Glutamatergic neuron (in vitro differentiated cells): Measurements from ENCODE around the gene THSD4. TPM values are rescaled to one million over a fixed set of nuclear protein-coding genes. Genes with fewer than 3 reads are reported as not detected.
"Not testable (repeated sequence)": the region's sequence is repeated elsewhere in the genome, so short reads cannot be mapped to it uniquely, and the experiment has no call there.

Experiments used
- DNase-seq: peaks from one replicate; pipeline ENCODE4 v3.0.0; 2022
- H3K27ac Mint-ChIP-seq: one replicate; pipeline ENCODE4 v1.8.0; 2020; ENCODE audit warnings: mild to moderate bottlenecking, mixed read lengths, inconsistent platforms; ENCODE audit not compliant: unreplicated experiment
- H3K27me3 Mint-ChIP-seq: one replicate; pipeline ENCODE4 v1.8.0; 2020; ENCODE audit warnings: mild to moderate bottlenecking, moderate library complexity, mixed read lengths, inconsistent platforms; ENCODE audit not compliant: unreplicated experiment
- H3K36me3 Mint-ChIP-seq: one replicate; pipeline ENCODE4 v1.8.0; 2020; ENCODE audit warnings: mild to moderate bottlenecking, mixed read lengths, inconsistent platforms; ENCODE audit not compliant: unreplicated experiment
- H3K4me1 Mint-ChIP-seq: one replicate; pipeline ENCODE4 v1.8.0; 2020; ENCODE audit warnings: mild to moderate bottlenecking, low read depth, mixed read lengths, inconsistent platforms; ENCODE audit not compliant: unreplicated experiment
- H3K4me3 Mint-ChIP-seq: one replicate; pipeline ENCODE4 v1.8.0; 2020; ENCODE audit warnings: mild to moderate bottlenecking, mixed read lengths, inconsistent platforms; ENCODE audit not compliant: unreplicated experiment
- H3K9me3 Mint-ChIP-seq: one replicate; pipeline ENCODE4 v1.8.0; 2020; ENCODE audit warnings: mild to moderate bottlenecking, moderate library complexity, mixed read lengths, inconsistent platforms; ENCODE audit not compliant: unreplicated experiment
- total RNA-seq: library from RNA; stranded (reverse); fragmentation: NEBNext Ultra II Directional; extraction: Animal tissue kit (Norgen Biotek cat#: 25700); gene quantifications from one replicate; pipeline ENCODE4 v1.2.1, GENCODE V29; 2021; ENCODE audit not compliant: unreplicated experiment
- TF ChIP-seq, protein P1 (sequence below): fragments of 200-600 bp; sonication (generic); IDR thresholded peaks from one replicate; pipeline ENCODE4 v1.5.0; 2021; ENCODE audit not compliant: partially characterized antibody, unreplicated experiment

Gene THSD4
- total RNA-seq, 1 donor from 2014 or later = 12.3 TPM

DNA sequence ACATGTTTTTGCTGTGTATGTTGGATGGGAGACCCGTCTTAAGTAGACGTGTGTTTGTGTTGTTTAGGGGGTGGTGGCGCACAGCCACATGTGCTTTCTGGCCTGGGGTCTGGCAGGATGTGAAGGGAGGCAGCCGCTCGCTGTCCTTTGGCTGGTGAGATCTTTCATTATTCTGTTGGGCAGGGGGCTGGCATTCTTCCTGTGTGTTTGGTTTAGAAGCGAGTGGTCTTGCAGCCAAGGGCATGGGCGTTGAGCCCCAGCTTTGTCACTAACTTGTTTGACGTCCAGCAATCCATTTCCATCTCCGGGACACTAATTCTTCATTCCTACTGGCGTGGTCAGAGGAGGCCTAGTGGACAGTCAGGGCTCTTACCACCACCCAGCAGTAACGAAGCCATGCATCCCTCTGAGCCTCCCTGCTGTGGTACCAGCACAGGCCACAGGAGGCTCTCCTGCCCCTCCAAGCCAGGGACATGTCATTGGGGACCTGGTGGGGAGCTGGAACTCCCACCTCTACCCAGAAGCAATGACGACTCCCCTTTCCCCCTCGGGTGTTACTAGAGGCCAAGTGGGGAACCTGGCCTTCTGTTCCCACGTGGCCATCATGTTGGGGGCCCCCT, 10.7 kb downstream of the THSD4 start:
- Mint-ChIP-seq H3K4me3 (no peak overlapping the region), H3K27me3 (peaks cover 4% of the 10 kb centered on the region), H3K9me3 (no peaks in the 10 kb centered on the region), H3K36me3 (no peaks in the 10 kb centered on the region), H3K27ac (no peak overlapping the region), H3K4me1 (peaks cover 3% of the 10 kb centered on the region)
- DNase-seq = peak; percentile 40
- TF ChIP-seq, protein P1, sequence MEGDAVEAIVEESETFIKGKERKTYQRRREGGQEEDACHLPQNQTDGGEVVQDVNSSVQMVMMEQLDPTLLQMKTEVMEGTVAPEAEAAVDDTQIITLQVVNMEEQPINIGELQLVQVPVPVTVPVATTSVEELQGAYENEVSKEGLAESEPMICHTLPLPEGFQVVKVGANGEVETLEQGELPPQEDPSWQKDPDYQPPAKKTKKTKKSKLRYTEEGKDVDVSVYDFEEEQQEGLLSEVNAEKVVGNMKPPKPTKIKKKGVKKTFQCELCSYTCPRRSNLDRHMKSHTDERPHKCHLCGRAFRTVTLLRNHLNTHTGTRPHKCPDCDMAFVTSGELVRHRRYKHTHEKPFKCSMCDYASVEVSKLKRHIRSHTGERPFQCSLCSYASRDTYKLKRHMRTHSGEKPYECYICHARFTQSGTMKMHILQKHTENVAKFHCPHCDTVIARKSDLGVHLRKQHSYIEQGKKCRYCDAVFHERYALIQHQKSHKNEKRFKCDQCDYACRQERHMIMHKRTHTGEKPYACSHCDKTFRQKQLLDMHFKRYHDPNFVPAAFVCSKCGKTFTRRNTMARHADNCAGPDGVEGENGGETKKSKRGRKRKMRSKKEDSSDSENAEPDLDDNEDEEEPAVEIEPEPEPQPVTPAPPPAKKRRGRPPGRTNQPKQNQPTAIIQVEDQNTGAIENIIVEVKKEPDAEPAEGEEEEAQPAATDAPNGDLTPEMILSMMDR = peak; percentile 40

DNA sequence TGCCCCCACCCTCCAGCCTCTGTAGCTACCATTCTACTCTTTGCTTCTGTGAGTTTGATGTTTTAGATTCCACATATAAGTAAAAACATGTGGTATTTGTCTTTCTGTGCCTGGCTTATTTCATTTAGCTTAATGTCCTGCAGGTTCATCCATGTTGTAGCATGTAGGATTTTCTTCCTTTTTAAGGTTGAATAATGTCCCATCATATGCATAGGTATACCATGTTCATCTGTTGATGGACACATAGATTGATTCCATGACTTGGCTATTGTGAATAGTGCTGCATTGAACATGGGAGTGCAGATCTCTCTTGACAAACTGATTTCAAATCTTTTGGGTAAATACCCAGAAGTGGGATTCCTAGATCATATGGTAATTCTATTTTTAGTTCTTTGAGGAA, 11.8 kb downstream of the THSD4 start:
- no peak overlapping the region for H3K4me3 Mint-ChIP-seq
- H3K36me3 Mint-ChIP-seq = no peaks in the 10 kb centered on the region

DNA sequence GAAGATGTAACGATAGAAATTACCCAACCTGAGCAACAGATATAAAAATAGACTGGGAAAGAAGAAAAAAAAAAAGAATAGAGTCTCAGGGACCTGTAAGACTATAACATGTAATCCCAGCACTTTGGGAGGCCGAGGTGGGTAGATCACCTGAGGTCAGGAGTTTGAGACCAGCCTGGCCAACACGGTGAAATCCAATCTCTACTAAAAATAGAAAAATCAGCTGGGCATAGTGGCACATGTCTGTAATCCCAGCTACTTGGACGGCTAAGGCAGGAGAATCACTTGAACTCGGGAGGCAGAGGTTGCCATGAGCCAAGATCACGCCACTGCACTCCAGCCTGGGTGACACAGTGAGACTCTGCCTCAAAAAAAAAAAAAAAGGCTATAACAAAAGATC, 12.9 kb downstream of the THSD4 start:
- not testable (repeated sequence) for DNase-seq, H3K9me3 Mint-ChIP-seq, H3K4me1 Mint-ChIP-seq, H3K36me3 Mint-ChIP-seq, H3K27ac Mint-ChIP-seq, H3K27me3 Mint-ChIP-seq, H3K4me3 Mint-ChIP-seq

More for the DNA sequence above, 11.8 kb downstream of the THSD4 start:
- H3K27ac Mint-ChIP-seq = no peak overlapping the region
- H3K9me3 Mint-ChIP-seq = no peaks in the 10 kb centered on the region
- no peaks in the 10 kb centered on the region for H3K27me3 Mint-ChIP-seq
- TF ChIP-seq, protein P1 = no peak
- no peak for DNase-seq
- peaks cover 2% of the 10 kb centered on the region for H3K4me1 Mint-ChIP-seq

DNA sequence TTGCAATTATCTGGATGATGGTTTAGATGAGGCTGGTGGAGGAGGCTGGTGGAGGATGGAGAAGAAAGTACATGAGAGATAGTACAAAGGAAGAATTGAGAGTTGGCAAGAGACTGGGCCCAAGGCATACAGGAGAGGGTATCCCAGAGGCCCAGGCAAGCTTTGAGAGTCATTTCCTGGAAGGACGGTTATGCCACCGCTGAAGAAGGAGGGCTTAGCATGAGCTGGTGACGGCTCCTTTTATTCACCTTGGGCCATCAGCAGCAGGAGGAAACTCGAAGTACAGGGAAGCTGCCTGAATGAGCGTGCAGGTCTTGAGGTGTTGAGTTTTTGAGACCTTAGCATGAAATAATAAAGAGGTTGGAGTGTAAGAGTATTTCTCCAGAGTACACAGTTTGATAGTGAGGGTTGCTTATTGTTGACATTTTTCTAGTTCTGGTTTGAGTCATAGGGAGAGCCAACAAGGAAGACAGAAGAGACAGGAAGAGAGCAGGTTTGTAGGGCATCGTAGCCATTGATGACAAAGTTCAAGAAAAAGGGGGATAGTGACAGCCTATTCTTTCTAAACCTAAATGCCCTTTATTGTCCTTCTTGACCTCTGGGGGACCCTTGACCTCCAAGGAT, 13.8 kb downstream of the THSD4 start:
- TF ChIP-seq, protein P1 = no peak
- Mint-ChIP-seq H3K4me3 (no peak overlapping the region), H3K27ac (no peak overlapping the region), H3K27me3 (peaks cover 7% of the 10 kb centered on the region), H3K4me1 (peaks cover 16% of the 10 kb centered on the region), H3K36me3 (peaks cover 5% of the 10 kb centered on the region), H3K9me3 (peaks cover 8% of the 10 kb centered on the region)
- no peak for DNase-seq

DNA sequence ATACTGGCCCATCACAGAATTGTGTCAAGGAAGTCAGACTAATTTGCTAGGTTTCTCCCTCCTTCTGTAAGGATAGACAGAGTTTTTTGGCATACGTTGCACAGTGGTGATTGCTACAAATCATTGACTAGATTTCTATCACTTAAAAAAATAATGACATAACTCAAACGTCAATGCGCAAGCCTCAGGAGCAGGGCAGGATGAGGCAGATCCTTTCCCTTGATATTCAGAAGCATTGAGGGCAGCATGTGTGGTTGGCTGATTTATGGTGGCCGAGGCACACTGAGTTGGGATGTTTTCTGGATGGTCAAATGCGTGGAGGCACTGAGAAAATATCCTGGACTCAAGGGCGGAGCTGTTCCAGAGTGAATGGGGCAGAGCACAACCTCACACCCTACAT, 14.4 kb downstream of the THSD4 start:
- Mint-ChIP-seq H3K27ac (no peak overlapping the region), H3K4me3 (no peak overlapping the region), H3K36me3 (peaks cover 5% of the 10 kb centered on the region), H3K4me1 (peaks cover 18% of the 10 kb centered on the region), H3K27me3 (peaks cover 7% of the 10 kb centered on the region), H3K9me3 (peaks cover 8% of the 10 kb centered on the region)
- TF ChIP-seq, protein P1 = no peak
- no peak for DNase-seq
